HepG2 (cell line): ENCODE results near the gene SPACDR. TPM values are rescaled to one million over a fixed set of nuclear protein-coding genes. Genes with fewer than 3 reads are reported as not detected.

Source experiments
- AKAP8 ChIP-seq: sonication (generic); formaldehyde crosslinking; IDR thresholded peaks from 2 replicates; pipeline ENCODE4 v1.5.1; 2020; ENCODE audit warnings: mild to moderate bottlenecking, missing genetic modification reagents
- DRAP1 ChIP-seq: IDR thresholded peaks from 2 replicates; pipeline ENCODE4 v1.6.1; 2016; ENCODE audit warnings: missing genetic modification reagents, missing compliant biosample characterization
- ERF ChIP-seq: IDR thresholded peaks from 2 replicates; pipeline ENCODE4 v1.6.1; 2018; ENCODE audit warnings: missing biosample characterization, missing genetic modification reagents
- ETV5 ChIP-seq: IDR thresholded peaks from 2 replicates; pipeline ENCODE4 v1.6.1; 2018; ENCODE audit warnings: missing biosample characterization, missing genetic modification reagents, inconsistent platforms, borderline replicate concordance
- FOXJ3 ChIP-seq: sonication (generic); formaldehyde crosslinking; IDR thresholded peaks from 2 replicates; pipeline ENCODE4 v1.4.0; 2020; ENCODE audit warnings: missing genetic modification reagents, mild to moderate bottlenecking, borderline replicate concordance
- KLF6 ChIP-seq: IDR thresholded peaks from 2 replicates; pipeline ENCODE4 v1.8.0; 2016; ENCODE audit warnings: missing biosample characterization, missing genetic modification reagents
- LBX2 ChIP-seq: sonication (generic); formaldehyde crosslinking; IDR thresholded peaks from 2 replicates; pipeline ENCODE4 v1.5.0; 2020; ENCODE audit warnings: missing genetic modification reagents, mild to moderate bottlenecking, borderline replicate concordance
- MTF2 ChIP-seq: sonication (generic); formaldehyde crosslinking; IDR thresholded peaks from 2 replicates; pipeline ENCODE4 v1.5.0; 2020; ENCODE audit warnings: missing genetic modification reagents, borderline replicate concordance
- NFATC3 ChIP-seq: sonication (generic); formaldehyde crosslinking; IDR thresholded peaks from 2 replicates; pipeline ENCODE4 v1.5.1; 2020; ENCODE audit warnings: mild to moderate bottlenecking, missing genetic modification reagents
- ONECUT2 ChIP-seq: sonication (generic); formaldehyde crosslinking; IDR thresholded peaks from 2 replicates; pipeline ENCODE4 v1.4.0; 2020; ENCODE audit warnings: missing genetic modification reagents
- PAX8 ChIP-seq: sonication (generic); formaldehyde crosslinking; IDR thresholded peaks from 2 replicates; pipeline ENCODE4 v1.8.0; 2022; ENCODE audit warnings: mild to moderate bottlenecking, missing genetic modification reagents, borderline replicate concordance
- POLR2AphosphoS5 ChIP-seq: IDR thresholded peaks from 2 replicates; pipeline ENCODE4 v1.6.1; 2012; ENCODE audit warnings: low read depth, low read length
- PRDM15 ChIP-seq: sonication (generic); formaldehyde crosslinking; IDR thresholded peaks from 2 replicates; pipeline ENCODE4 v1.4.0; 2020; ENCODE audit warnings: missing genetic modification reagents
- TAF1 ChIP-seq: sonication (generic); formaldehyde crosslinking; IDR thresholded peaks from 2 replicates; pipeline ENCODE4 v1.4.0; 2020; ENCODE audit warnings: missing genetic modification reagents
- ZNF746 ChIP-seq: sonication (generic); formaldehyde crosslinking; IDR thresholded peaks from 2 replicates; pipeline ENCODE4 v1.8.0; 2022; ENCODE audit warnings: mild to moderate bottlenecking, missing genetic modification reagents
- ZSCAN9 ChIP-seq: IDR thresholded peaks from 2 replicates; pipeline ENCODE4 v1.6.1; 2016; ENCODE audit warnings: borderline replicate concordance
- polyA plus RNA-seq, 8 experiments: library from polyadenylated mRNA; depleted of rRNA in 3 of 8; stranded (reverse) in 7 of 8; unstranded in 1 of 8; fragments of >200 nt; fragmentation: Illumina TruSeq in 4 of 8; extraction: Trizol in 4 of 8; gene quantifications; 2 replicates each; pipeline versions ENCODE4 v1.2.1 to v1.2.3, GENCODE V29; 2011 to 2016; ENCODE audit warnings: low read depth in 4 of 8, missing spikeins in 1 of 8, mixed read lengths in 1 of 8; ENCODE audit not compliant: insufficient read depth in 1 of 8
- total RNA-seq, 5 experiments: library from RNA; depleted of rRNA; stranded (reverse); fragments of >200 nt; fragmentation: Illumina TruSeq; extraction: Trizol; gene quantifications; 2 replicates each; pipeline ENCODE4 v1.2.3, GENCODE V29; 2016; ENCODE audit warnings: low read depth in 1 of 5
- TF ChIP-seq, protein P1 (sequence below): sonication (generic); formaldehyde crosslinking; IDR thresholded peaks from 2 replicates; pipeline ENCODE4 v1.4.0; 2020; ENCODE audit warnings: missing genetic modification reagents
- TF ChIP-seq, protein P2 (sequence below): sonication (generic); formaldehyde crosslinking; IDR thresholded peaks from 2 replicates; pipeline ENCODE4 v1.4.0; 2020; ENCODE audit warnings: missing genetic modification reagents
- TF ChIP-seq, protein P3 (sequence below): sonication (generic); formaldehyde crosslinking; IDR thresholded peaks from 2 replicates; pipeline ENCODE4 v1.5.1; 2020; ENCODE audit warnings: mild to moderate bottlenecking, moderate library complexity, missing genetic modification reagents

The SPACDR gene
- total and polyA plus RNA-seq, 2 of the 13 experiments (the other 11 are each of a cell fraction or from before 2014, with no cell fraction given) = 0.41 TPM; not detected in 1

DNA sequence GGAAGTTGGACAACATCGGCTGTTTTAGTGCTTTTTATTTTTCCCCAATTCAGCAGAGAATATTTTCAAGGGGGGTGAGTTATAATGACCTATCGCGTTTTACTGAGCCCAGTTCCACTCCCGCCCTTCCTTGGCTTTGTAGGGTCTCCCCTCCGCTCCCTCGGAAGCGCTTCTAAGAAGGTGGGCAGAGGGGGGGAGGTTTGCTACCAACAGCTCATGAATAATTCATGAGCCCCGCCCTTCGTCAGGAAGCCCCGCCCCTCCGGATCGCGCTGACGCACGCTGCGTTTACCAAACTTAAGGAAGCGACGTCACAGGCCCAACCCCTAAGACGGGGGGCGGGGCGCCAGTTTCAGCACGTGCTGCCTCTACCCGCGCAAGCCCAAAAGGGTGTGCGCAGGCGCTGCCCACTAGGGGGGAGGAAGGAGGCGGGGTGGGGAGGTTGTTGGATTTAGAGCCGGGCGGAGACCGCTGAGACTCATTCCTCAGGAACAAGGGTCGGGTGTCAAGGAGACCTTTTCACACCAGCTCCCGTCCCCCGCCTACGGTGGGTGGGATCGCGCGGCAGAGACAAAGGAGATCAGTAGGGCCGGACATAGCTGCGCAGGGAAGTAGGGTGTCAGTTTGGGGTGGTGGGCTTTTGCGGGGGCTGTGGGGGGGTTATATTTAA, 35.0 kb downstream of the SPACDR start (continued):
- 0 out of 2 replicates have a peak, but pooled peaks have one; percentile 6 for TF ChIP-seq PRDM15 (CRISPR knock-in tag)
- peak; percentile 36 for TF ChIP-seq NFATC3 (CRISPR knock-in tag)
- no peak for TF ChIP-seq KLF6 (CRISPR knock-in tag)
- no peak for TF ChIP-seq LBX2
- peak; percentile 32; the same call in 1 of the 2 replicates for TF ChIP-seq ONECUT2 (CRISPR knock-in tag)
- TF ChIP-seq FOXJ3 = 0 out of 2 replicates have a peak, but pooled peaks have one; percentile 18
- peak; percentile 84 for TF ChIP-seq DRAP1 (CRISPR knock-in tag)
- no peak; the same call in none of the 2 replicates for TF ChIP-seq ZSCAN9
- TF ChIP-seq POLR2AphosphoS5 = peak; percentile 96
- 0 out of 2 replicates have a peak, but pooled peaks have one; percentile 1 for TF ChIP-seq AKAP8 (CRISPR knock-in tag)
- TF ChIP-seq, protein P1, sequence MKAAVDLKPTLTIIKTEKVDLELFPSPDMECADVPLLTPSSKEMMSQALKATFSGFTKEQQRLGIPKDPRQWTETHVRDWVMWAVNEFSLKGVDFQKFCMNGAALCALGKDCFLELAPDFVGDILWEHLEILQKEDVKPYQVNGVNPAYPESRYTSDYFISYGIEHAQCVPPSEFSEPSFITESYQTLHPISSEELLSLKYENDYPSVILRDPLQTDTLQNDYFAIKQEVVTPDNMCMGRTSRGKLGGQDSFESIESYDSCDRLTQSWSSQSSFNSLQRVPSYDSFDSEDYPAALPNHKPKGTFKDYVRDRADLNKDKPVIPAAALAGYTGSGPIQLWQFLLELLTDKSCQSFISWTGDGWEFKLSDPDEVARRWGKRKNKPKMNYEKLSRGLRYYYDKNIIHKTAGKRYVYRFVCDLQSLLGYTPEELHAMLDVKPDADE (CRISPR knock-in tag) = no peak
- 0 out of 2 replicates have a peak, but pooled peaks have one; percentile 48 for TF ChIP-seq PAX8 (CRISPR knock-in tag)
- peak; percentile 57 for TF ChIP-seq ZNF746 (CRISPR knock-in tag)
- TF ChIP-seq TAF1 (CRISPR knock-in tag) = peak; percentile 3; the same call in 1 of the 2 replicates
- TF ChIP-seq, protein P2, sequence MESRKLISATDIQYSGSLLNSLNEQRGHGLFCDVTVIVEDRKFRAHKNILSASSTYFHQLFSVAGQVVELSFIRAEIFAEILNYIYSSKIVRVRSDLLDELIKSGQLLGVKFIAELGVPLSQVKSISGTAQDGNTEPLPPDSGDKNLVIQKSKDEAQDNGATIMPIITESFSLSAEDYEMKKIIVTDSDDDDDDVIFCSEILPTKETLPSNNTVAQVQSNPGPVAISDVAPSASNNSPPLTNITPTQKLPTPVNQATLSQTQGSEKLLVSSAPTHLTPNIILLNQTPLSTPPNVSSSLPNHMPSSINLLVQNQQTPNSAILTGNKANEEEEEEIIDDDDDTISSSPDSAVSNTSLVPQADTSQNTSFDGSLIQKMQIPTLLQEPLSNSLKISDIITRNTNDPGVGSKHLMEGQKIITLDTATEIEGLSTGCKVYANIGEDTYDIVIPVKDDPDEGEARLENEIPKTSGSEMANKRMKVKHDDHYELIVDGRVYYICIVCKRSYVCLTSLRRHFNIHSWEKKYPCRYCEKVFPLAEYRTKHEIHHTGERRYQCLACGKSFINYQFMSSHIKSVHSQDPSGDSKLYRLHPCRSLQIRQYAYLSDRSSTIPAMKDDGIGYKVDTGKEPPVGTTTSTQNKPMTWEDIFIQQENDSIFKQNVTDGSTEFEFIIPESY (CRISPR knock-in tag) = peak; percentile 10; the same call in 1 of the 2 replicates
- TF ChIP-seq ERF (CRISPR knock-in tag) = no peak
- peak; percentile 63 for TF ChIP-seq ETV5 (CRISPR knock-in tag)
- 0 out of 2 replicates have a peak, but pooled peaks have one; percentile 25 for TF ChIP-seq MTF2 (CRISPR knock-in tag)
- TF ChIP-seq, protein P3, sequence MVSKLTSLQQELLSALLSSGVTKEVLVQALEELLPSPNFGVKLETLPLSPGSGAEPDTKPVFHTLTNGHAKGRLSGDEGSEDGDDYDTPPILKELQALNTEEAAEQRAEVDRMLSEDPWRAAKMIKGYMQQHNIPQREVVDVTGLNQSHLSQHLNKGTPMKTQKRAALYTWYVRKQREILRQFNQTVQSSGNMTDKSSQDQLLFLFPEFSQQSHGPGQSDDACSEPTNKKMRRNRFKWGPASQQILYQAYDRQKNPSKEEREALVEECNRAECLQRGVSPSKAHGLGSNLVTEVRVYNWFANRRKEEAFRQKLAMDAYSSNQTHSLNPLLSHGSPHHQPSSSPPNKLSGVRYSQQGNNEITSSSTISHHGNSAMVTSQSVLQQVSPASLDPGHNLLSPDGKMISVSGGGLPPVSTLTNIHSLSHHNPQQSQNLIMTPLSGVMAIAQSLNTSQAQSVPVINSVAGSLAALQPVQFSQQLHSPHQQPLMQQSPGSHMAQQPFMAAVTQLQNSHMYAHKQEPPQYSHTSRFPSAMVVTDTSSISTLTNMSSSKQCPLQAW = peak; percentile 82
